ENCODE data around the gene SCARB2. TPM values are rescaled to one million over a fixed set of nuclear protein-coding genes. Genes with fewer than 3 reads are reported as not detected.
A peak's percentile ranks its signal among the peaks of the same experiment; 100 is the strongest.

SCARB2 gene
- total and polyA plus RNA-seq, 2 donors (not counting 3 experiments of a cell fraction or from before 2014, with no cell fraction given), result 75.2 to 116 TPM

- no TSS peak for BruUV-seq (replicated peaks)
- ChIA-PET POLR2A (no interaction called here), CTCF (interaction anchor here (1.1 to 4.3 kb wide), 3 partner anchors 13 to 41 kb away, joined by 3 to 42 read pairs (median 4); no protein-coding TSS in a partner anchor)
- peaks cover 3 to 15% of the 10 kb centered on the region in 2 experiments for H3K36me3 ChIP-seq (ENCODE audit: control insufficient read depth in 2 of 2, extremely low read depth in 1 of 2, insufficient read depth in 2 of 2, low read length in 2 of 2)
- peak overlapping the region; percentile 56 for H3K9ac ChIP-seq (replicated peaks; ENCODE audit: extremely low read depth, insufficient read depth, low read length)
- H3K4me3 ChIP-seq (replicated peaks in 1 of 3; ENCODE audit: insufficient read depth in 1 of 3, low read depth in 1 of 3, low read length in 3 of 3), result no peak overlapping the region
- dilution Hi-C loops (cut with MboI; ENCODE audit: extremely low pct_ligation_motif_present, low sequenced_read_pairs), result no loop called here
- H3K27me3 ChIP-seq (ENCODE audit: control insufficient read depth in 2 of 2, insufficient read depth in 2 of 2, low read length in 2 of 2), result no peaks in the 10 kb centered on the region
- peaks cover 33% of the 10 kb centered on the region for H3K4me1 ChIP-seq (ENCODE audit: control insufficient read depth, extremely low read depth, insufficient read depth, low read length)
- H4K20me1 ChIP-seq (replicated peaks; ENCODE audit: control insufficient read depth, extremely low read depth, insufficient read depth, low read length), result no peaks in the 10 kb centered on the region
- no peak for FAIRE-seq
- no peaks in the 10 kb centered on the region for H3K9me3 ChIP-seq (replicated peaks; ENCODE audit: control insufficient read depth, insufficient read depth, low read length)
- no peaks in the 10 kb centered on the region for H3K9me1 ChIP-seq (replicated peaks; ENCODE audit: control insufficient read depth, extremely low read depth, insufficient read depth, low read length)
- intact Hi-C loops (cut with micrococcal nuclease), result no loop called here
- H3K79me2 ChIP-seq (ENCODE audit: control insufficient read depth, insufficient read depth, low read length), result peaks cover 26% of the 10 kb centered on the region
- DNase-seq (ENCODE audit: low read depth, low spot score), result no peak
- H2AFZ ChIP-seq (ENCODE audit: low read depth, low read length), result no peak overlapping the region
- peak overlapping the region; percentile 66 for H3K4me2 ChIP-seq (ENCODE audit: insufficient read depth, low read length)
- peak overlapping the region; percentile 71 for H3K27ac ChIP-seq (ENCODE audit: insufficient read depth, low read depth, low read length)
- TF ChIP-seq MAX (IDR thresholded peaks at IDR 0.05; ENCODE audit: insufficient read depth, insufficient read length), result no peak
- no peak for TF ChIP-seq POLR2A (IDR thresholded peaks at IDR 0.05; ENCODE audit: low read depth, low read length)
- TF ChIP-seq POLR2AphosphoS5 (IDR thresholded peaks at IDR 0.05; ENCODE audit: insufficient read depth, low read depth, low read length), result no peak
- TF ChIP-seq MYC (IDR thresholded peaks at IDR 0.05; ENCODE audit: low read depth, low read length), result no peak
- TF ChIP-seq EZH2 (IDR thresholded peaks at IDR 0.05; ENCODE audit: borderline replicate concordance, low read depth, low read length, severe bottlenecking), result no peak
- no peak for TF ChIP-seq JUN (IDR thresholded peaks at IDR 0.05; ENCODE audit: borderline replicate concordance, insufficient read depth, insufficient read length, low read depth)
- TF ChIP-seq GATA2 (IDR thresholded peaks at IDR 0.05; ENCODE audit: insufficient read depth, insufficient read length, low read depth, low read length), result no peak
- TF ChIP-seq, protein P1, sequence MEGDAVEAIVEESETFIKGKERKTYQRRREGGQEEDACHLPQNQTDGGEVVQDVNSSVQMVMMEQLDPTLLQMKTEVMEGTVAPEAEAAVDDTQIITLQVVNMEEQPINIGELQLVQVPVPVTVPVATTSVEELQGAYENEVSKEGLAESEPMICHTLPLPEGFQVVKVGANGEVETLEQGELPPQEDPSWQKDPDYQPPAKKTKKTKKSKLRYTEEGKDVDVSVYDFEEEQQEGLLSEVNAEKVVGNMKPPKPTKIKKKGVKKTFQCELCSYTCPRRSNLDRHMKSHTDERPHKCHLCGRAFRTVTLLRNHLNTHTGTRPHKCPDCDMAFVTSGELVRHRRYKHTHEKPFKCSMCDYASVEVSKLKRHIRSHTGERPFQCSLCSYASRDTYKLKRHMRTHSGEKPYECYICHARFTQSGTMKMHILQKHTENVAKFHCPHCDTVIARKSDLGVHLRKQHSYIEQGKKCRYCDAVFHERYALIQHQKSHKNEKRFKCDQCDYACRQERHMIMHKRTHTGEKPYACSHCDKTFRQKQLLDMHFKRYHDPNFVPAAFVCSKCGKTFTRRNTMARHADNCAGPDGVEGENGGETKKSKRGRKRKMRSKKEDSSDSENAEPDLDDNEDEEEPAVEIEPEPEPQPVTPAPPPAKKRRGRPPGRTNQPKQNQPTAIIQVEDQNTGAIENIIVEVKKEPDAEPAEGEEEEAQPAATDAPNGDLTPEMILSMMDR (IDR thresholded peaks at IDR 0.05; ENCODE audit: extremely low read depth in 1 of 2, insufficient read depth in 1 of 2, low read depth in 1 of 2, low read length in 2 of 2), result no peak
- TF ChIP-seq FOS (IDR thresholded peaks at IDR 0.05; ENCODE audit: borderline replicate concordance, insufficient read depth, low read length), result no peak
Observed at GRCh38 chr4:76197031-76197743, 16.4 kb downstream of the SCARB2 start.
